Activated naive CD4-positive, alpha-beta T cell treated with anti-CD3 and anti-CD28 coated beads, Interleukin-2, amount 50 U/mL, for 24 hours (primary cell): ENCODE measurements around the gene ARHGAP20.

ENCODE experiments used
- H3K27ac Mint-ChIP-seq: one replicate; pipeline ENCODE4 v1.8.0; 2021; ENCODE audit warnings: mild to moderate bottlenecking, mixed read lengths
- H3K27me3 Mint-ChIP-seq: one replicate; pipeline ENCODE4 v1.8.0; 2021; ENCODE audit warnings: mixed read lengths
- H3K36me3 Mint-ChIP-seq: one replicate; pipeline ENCODE4 v1.8.0; 2021; ENCODE audit warnings: mixed read lengths
- H3K4me1 Mint-ChIP-seq: one replicate; pipeline ENCODE4 v1.8.0; 2021; ENCODE audit warnings: mixed read lengths
- H3K4me3 Mint-ChIP-seq: one replicate; pipeline ENCODE4 v1.8.0; 2021; ENCODE audit warnings: mild to moderate bottlenecking, mixed read lengths
- H3K9me3 Mint-ChIP-seq: one replicate; pipeline ENCODE4 v1.8.0; 2021; ENCODE audit warnings: mixed read lengths

Gene ARHGAP20

DNA sequence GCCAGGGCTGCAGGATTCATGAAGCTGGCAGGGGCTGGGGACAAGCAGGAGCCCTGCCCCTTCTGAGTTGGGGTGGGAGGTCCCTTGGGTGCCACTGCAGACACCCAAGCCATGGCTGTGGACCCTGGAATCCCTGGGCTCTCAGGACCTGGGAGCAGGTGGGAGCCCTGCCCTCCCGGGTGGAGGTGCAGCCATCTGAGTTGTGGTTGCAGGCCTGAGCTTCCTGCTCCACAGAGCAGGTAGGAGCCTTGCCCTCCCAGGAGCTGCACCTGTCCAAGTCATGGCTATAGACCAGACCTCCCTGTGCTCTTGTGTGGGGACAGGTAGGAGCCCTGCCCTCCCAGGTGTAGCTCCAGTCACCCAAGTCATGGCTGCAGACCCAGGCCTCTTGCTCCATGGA, 113.5 kb downstream of the ARHGAP20 start:
- no peaks in the 10 kb centered on the region for H3K4me1 Mint-ChIP-seq
- no peaks in the 10 kb centered on the region for H3K9me3 Mint-ChIP-seq
- no peak overlapping the region for H3K27ac Mint-ChIP-seq
- no peak overlapping the region for H3K4me3 Mint-ChIP-seq
- no peaks in the 10 kb centered on the region for H3K36me3 Mint-ChIP-seq
- no peaks in the 10 kb centered on the region for H3K27me3 Mint-ChIP-seq

DNA sequence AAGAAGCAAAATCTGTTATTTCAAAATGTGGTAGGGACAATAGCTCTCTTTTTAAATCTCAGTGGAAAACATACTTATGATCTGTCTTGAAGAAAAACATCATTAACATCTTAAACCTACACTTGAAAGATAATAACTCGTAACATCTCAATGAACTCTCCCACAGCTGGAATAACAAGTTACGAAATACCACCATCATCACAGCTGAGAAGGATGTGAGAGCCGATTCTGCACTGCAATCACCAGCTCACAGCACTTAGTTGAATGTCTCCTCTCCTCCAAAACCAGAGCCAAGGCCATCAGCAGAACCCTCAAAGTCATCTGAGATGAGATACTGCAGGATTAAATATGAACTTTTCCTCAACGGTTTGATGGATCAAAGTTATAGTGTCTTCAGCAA, 124.3 kb downstream of the ARHGAP20 start:
- Mint-ChIP-seq H3K27me3 (peaks cover 5% of the 10 kb centered on the region), H3K9me3 (peaks cover 4% of the 10 kb centered on the region), H3K27ac (no peak overlapping the region), H3K4me3 (no peak overlapping the region), H3K4me1 (no peaks in the 10 kb centered on the region), H3K36me3 (no peaks in the 10 kb centered on the region)

DNA sequence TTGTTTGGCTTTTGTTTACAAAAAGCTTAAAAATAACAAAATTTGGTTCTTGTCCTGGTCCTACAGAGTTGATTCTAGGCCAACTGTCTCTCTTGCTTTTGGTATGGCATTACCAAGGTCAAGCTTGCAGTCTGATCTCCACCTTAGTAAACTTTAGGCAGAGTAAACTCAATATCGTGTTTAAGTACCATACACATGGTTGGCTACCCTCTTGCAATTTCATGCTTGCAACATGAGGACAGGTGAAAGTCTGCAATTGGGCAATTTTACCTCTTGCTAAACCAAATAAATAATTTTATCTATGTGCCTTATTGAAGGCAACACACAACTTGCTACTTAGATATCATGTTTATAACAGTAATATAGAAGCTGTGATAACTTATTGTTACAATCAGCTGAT, 125.1 kb downstream of the ARHGAP20 start:
- H3K4me1 Mint-ChIP-seq: no peaks in the 10 kb centered on the region
- no peaks in the 10 kb centered on the region for H3K36me3 Mint-ChIP-seq
- no peaks in the 10 kb centered on the region for H3K9me3 Mint-ChIP-seq
- H3K27ac Mint-ChIP-seq: no peak overlapping the region
- H3K27me3 Mint-ChIP-seq: peaks cover 5% of the 10 kb centered on the region
- H3K4me3 Mint-ChIP-seq: no peak overlapping the region

DNA sequence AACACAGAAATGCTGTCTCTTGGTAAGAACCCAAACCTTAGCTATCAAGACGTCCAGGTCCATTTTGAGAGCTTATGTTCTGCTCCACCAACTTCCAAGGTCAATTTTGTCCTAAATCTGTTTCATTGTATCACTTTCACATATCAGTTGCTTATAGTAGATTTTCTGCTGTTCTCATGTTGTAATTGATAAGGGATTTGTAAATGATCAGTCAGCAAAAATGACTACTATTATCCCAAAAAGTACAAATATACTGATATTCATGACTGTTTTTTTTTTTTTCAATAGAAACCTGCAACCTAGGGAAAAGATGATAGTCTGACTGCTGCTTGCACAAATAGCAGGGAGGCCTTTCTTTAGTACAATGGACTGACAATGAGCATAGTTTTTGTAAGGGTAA, 128.1 kb downstream of the ARHGAP20 start:
- H3K36me3 Mint-ChIP-seq: no peaks in the 10 kb centered on the region
- H3K9me3 Mint-ChIP-seq: no peaks in the 10 kb centered on the region
- no peaks in the 10 kb centered on the region for H3K4me1 Mint-ChIP-seq
- H3K4me3 Mint-ChIP-seq: no peak overlapping the region
- peaks cover 4% of the 10 kb centered on the region for H3K27me3 Mint-ChIP-seq
- H3K27ac Mint-ChIP-seq: no peak overlapping the region

DNA sequence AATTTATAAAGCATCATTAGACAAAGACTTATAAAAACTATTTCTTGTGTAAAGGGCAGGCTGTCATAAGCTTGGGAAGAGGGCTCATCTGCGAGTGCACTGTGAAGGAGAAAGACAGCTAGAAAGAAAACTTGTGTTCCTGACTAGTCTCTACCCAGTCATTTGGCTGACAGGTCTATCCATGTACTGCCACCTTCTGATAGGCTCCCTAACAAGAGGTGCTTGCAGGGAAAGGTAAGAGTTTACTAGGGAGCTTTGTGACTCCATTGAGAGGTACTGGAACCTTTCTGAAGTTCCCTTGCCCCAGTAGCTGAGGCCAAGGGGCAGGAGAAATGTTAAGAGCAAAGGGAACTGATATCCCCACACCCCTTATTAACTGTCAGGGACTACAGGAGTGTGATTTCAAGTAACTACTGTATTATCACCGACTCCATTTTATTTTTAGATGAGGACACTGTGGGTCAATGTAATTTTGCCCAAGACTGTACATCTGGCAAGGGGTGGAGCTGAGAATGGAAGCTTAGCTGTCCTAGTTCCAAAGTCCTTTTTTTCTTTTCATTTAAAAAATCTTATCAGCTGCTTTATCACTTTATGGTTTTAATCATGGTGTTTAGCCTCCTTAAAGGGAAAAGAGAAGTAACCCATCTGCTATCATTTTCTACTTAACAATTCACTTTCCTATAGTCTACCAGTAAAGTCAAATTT, 129.4 kb downstream of the ARHGAP20 start:
- H3K9me3 Mint-ChIP-seq: no peaks in the 10 kb centered on the region
- H3K27me3 Mint-ChIP-seq: peaks cover 2% of the 10 kb centered on the region
- H3K4me3 Mint-ChIP-seq: no peak overlapping the region
- H3K4me1 Mint-ChIP-seq: no peaks in the 10 kb centered on the region
- no peak overlapping the region for H3K27ac Mint-ChIP-seq
- H3K36me3 Mint-ChIP-seq: no peaks in the 10 kb centered on the region

DNA sequence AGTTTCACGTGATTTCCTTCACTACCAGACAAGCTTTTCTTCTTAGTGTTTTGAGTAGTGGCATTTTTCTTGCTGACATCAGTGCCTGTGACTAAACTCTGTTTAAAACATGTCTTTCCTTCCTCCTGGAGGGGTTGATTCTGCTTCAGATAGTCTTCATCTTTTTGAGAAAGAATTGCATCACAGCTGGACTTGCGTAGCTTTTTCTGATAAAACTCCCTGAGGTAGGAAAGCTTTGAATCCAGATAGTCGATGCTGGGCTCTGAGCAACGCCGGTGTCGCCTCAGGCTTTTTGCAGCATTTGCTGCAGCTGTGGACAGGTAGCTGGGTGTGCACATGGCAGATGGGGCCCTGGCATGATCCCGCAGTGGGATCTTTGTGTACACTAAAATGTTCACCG, 131.7 kb downstream of the ARHGAP20 start:
- H3K27me3 Mint-ChIP-seq: peaks cover 4% of the 10 kb centered on the region
- H3K9me3 Mint-ChIP-seq: no peaks in the 10 kb centered on the region
- no peaks in the 10 kb centered on the region for H3K36me3 Mint-ChIP-seq
- H3K4me3 Mint-ChIP-seq: no peak overlapping the region
- H3K27ac Mint-ChIP-seq: no peak overlapping the region
- no peaks in the 10 kb centered on the region for H3K4me1 Mint-ChIP-seq

DNA sequence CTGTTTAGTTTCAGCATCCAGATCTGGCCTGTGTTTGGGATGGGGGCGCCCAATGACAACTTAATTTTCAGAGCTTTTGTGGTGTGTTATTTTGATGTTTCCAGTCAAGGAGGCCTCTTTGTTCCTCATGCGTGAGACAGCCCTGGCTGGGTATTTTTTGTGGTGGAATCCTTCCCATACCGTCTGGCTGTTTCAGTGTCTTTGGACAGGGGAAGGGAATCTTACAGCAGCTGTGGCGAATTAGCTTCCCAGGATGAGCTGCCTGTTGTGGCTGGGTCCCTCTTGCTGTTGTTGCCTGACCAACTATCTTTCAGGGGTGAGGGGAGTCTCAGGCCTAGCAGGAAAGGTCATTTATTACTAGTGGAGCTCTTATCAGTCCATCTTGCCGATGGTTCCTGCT, 138.8 kb downstream of the ARHGAP20 start:
- Mint-ChIP-seq H3K4me1 (no peaks in the 10 kb centered on the region), H3K36me3 (no peaks in the 10 kb centered on the region), H3K9me3 (no peaks in the 10 kb centered on the region), H3K27me3 (peaks cover 7% of the 10 kb centered on the region), H3K27ac (no peak overlapping the region), H3K4me3 (no peak overlapping the region)

DNA sequence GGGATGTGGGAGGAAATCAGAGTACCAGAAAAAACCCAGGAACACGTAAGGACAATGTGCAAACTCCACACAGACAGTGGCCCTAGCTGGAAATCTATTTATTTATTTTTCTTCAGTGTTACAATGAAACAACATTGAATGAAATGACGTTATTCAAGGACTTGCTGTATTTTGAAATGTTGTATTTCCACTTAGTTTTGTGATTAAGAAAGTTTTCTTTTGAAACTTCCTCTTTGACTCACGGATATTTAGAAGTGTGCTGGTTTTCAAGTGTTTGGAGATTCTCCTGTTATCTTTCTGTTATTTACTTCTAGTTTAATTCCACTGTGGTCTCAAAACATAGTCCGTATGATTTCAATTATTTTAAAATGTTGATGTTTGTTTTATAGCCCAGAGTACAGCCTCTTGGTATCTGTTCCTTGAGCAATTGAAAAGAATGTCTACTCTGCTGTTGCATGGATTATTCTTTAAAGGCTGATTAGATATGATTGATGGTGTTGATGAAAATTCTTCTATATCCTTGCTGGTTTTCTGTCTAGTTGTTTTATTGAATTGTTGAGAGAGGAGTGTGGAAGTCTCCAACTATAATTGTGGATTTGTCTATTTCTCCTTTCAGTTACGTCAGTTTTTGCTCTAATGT, 141.0 kb downstream of the ARHGAP20 start:
- Mint-ChIP-seq H3K9me3 (no peaks in the 10 kb centered on the region), H3K27ac (no peak overlapping the region), H3K36me3 (no peaks in the 10 kb centered on the region), H3K4me1 (no peaks in the 10 kb centered on the region), H3K27me3 (peaks cover 6% of the 10 kb centered on the region), H3K4me3 (no peak overlapping the region)

DNA sequence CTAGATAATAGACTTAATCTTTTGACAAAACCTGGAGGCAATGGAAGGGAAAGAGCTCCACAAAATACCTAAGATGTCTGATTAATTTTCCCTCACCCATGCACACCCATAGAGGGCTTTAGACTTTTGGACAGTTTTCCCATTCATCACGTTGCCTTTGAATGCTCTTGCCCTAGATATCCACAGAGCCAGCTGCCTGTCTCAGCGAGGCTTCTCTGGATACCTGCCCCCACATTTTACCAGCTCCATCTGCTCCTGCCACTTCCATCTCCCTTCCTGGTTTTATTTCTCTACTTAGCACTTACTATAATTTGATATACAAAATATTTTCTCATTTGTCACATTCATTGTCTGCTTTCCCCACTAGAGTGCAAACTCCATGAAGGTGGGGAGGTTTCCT, 145.7 kb downstream of the ARHGAP20 start:
- H3K4me1 Mint-ChIP-seq: no peaks in the 10 kb centered on the region
- peaks cover 7% of the 10 kb centered on the region for H3K27me3 Mint-ChIP-seq
- no peaks in the 10 kb centered on the region for H3K9me3 Mint-ChIP-seq
- no peak overlapping the region for H3K4me3 Mint-ChIP-seq
- H3K27ac Mint-ChIP-seq: no peak overlapping the region
- no peaks in the 10 kb centered on the region for H3K36me3 Mint-ChIP-seq

DNA sequence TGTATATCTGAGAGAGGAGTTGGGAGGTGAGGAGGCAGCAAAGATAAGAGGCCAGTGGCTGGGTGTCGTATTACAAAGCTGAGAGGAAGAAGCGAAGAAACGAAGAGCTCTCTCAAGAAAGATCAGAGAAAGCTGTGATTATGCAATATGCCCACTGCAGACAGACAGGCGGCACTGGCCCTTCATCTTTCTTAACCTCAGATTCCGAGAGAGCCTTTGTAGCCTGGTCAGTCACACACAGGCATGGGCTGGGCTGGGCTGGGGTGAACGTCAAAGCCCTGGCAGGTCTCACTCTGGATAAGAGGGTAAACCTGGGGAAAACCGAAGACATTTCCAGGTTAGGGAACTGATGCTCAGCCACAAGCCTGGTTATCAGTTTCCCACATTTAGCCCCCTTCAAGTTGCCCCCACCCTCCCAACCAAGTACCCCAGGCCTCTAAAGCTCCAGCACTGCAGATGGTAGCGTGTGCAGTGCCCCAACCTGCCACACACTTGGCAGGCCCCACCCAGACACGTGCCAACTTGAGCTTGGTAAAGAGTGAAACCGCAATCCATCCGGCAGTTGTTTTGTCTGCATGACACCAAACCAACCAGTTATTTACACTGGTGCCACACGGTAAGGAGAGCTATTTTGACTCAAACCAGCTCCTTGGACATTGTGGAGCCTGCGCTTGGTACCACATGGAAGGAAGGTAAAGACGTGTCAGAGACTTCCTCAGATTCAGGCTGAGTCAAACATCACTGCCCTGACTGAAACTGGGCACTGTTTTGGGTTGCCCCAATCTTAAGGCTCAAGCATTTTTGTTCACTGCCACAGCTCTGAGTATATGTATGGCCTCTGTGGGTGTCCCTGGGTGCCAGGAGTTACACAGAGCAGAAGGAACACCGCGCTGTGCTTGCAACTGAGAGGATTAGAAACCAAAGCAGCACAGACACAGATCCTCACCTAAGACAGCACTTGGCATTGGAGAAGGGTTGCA, 146.6 kb downstream of the ARHGAP20 start:
- no peak overlapping the region for H3K4me3 Mint-ChIP-seq
- no peak overlapping the region for H3K27ac Mint-ChIP-seq
- no peaks in the 10 kb centered on the region for H3K36me3 Mint-ChIP-seq
- H3K9me3 Mint-ChIP-seq: no peaks in the 10 kb centered on the region
- H3K4me1 Mint-ChIP-seq: no peaks in the 10 kb centered on the region
- peaks cover 12% of the 10 kb centered on the region for H3K27me3 Mint-ChIP-seq

DNA sequence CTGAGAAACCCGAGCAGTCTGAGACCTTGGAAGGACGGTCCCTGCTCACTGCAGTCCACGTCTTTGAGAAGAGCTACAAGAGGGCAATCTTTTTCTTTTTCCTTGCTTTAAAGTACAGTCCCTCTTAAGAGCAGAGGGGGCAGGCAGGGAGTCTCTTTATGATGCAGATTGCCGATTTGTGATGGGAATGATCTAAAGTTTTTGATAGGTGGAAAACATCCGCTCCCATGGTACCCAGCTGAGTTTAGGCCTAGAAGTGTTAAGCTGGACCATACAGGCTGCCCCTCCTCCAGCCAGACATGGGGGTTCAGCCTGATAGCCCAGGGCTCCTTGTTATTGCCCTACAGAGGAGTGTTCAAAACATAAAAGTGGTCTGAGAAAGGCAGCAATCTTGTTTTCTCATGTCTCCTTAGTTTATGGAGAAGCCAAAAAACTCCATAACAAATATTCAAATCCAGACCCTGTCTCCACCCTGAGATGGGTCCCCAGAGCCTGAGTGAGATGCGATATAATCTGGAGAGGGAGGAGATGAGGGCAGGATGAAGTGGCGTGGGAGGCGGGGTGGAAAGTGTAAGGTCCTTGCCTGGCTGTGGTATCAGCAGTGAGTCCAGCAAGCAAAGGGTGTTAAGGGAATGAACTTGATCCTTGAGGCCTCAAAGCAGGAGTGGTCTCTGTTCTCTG, 147.4 kb downstream of the ARHGAP20 start:
- Mint-ChIP-seq H3K4me1 (no peaks in the 10 kb centered on the region), H3K9me3 (no peaks in the 10 kb centered on the region), H3K4me3 (no peak overlapping the region), H3K36me3 (no peaks in the 10 kb centered on the region), H3K27ac (no peak overlapping the region), H3K27me3 (peaks cover 14% of the 10 kb centered on the region)

DNA sequence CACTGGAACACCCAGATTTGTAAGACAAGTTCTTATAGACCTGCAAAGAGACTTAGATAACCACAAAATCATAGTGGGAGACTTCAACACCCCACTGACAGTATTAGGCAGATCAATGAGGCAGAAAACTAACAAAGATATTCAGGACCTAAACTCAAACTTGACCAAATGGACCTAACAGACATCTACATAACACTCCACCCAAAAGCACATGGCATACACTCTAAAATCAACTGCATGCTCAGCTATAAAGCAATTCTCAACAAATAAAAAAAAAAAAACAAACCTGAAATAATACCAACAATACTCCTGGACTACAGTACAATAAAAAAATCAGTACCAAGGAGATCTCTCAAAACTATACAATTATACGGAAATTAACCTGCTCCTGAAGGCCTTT, 167.5 kb downstream of the ARHGAP20 start:
- Mint-ChIP-seq H3K27me3 (peaks cover 2% of the 10 kb centered on the region), H3K36me3 (peaks cover 1% of the 10 kb centered on the region), H3K9me3 (peaks cover 5% of the 10 kb centered on the region), H3K27ac (no peak overlapping the region), H3K4me1 (no peaks in the 10 kb centered on the region), H3K4me3 (no peak overlapping the region)

DNA sequence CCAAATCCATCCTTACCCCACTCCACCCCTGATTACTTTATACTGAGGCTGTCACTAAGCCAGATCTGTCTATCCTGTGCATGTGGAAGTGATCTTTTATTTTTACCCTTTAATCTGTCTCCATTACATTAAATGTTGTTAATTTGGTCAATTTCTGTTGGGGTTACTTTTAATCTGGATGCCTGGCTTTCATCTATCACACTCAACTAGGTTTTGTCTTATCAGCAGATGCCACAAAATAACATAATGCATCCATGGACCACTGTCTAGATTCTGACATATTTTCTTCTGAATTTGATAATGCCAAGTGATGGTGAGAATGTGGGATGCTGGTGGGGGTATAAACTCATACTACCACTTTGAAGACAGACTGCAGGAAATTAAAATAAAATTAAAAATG, 174.1 kb downstream of the ARHGAP20 start:
- Mint-ChIP-seq H3K9me3 (peaks cover 5% of the 10 kb centered on the region), H3K4me1 (no peaks in the 10 kb centered on the region), H3K27ac (no peak overlapping the region), H3K27me3 (no peaks in the 10 kb centered on the region), H3K4me3 (no peak overlapping the region), H3K36me3 (no peaks in the 10 kb centered on the region)

DNA sequence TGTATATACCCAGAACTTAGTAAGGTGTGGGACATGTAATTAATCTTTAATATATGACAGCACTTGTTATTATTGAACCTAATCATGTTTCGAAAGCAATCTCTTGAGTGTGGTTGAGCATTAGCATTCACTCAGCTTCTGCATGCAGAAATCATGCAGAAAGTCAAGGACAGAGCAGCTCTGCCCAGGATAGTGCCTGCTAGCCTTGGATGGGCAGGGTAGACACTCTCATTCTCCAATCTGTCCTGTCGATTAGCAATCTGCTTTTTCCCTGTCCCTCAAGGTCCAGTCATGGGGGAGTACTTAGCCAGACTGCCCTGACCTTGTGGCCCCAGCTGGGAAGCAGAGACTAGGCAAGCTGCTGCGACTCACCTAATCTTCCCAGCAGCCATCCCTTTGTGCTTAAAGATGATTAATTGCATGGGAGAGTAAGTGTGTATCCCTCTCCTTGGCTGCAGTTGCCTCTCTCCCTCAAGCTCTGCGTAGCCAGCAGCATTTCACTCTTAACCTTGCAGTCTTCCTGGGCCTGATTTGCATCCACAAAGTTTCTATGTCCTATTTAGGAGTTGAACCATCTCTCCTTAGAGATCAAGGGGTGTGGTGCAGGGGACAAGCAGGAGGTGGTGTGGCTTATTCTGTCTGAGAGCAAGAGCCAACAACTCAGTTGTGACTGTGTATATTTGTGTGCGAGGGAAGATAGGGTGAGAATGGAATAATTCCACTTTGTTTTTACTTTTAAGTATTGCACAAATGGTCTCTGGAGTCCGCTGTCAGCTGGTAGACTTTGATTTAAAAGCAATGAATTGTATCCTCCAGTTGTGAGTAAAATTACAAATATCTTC, 181.1 kb downstream of the ARHGAP20 start:
- Mint-ChIP-seq H3K4me1 (no peaks in the 10 kb centered on the region), H3K27ac (no peak overlapping the region), H3K9me3 (peaks cover 14% of the 10 kb centered on the region), H3K27me3 (no peaks in the 10 kb centered on the region), H3K36me3 (no peaks in the 10 kb centered on the region), H3K4me3 (no peak overlapping the region)

DNA sequence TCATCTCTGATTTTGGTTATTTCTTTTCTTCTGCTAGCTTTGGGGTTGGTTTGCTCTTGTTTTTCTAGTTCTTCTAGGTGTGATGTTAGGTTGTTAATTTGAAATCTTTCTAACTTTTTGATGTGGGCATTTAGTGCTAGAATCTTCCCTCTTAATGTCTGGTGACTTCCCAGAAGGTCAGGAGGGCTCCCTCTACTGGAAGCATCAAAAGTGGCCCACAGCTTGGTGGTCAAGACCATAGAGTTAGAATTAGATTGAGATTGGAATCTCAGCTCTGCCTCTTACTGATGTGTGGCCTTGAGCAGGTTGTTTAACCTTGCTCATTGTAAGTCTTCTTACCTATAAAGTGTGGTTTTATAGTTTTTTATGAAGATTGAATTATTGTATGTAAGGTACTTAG, 183.2 kb downstream of the ARHGAP20 start:
- no peaks in the 10 kb centered on the region for H3K4me1 Mint-ChIP-seq
- no peak overlapping the region for H3K4me3 Mint-ChIP-seq
- H3K27me3 Mint-ChIP-seq: no peaks in the 10 kb centered on the region
- H3K9me3 Mint-ChIP-seq: peaks cover 14% of the 10 kb centered on the region
- H3K36me3 Mint-ChIP-seq: no peaks in the 10 kb centered on the region
- no peak overlapping the region for H3K27ac Mint-ChIP-seq
